Neural cell (in vitro differentiated cells): ENCODE data around the gene FAM20C. TPM values are rescaled to one million over a fixed set of nuclear protein-coding genes. Genes with fewer than 3 reads are reported as not detected.

Source experiments
- H2AFZ ChIP-seq: fragments of 200-600, 300-800 bp; sonication (generic), shearing (Covaris generic); 2 replicates; pipeline ENCODE4 v1.6.0; 2014; ENCODE audit warnings: low read depth, mild to moderate bottlenecking, antibody characterized with exemption, low read length, moderate library complexity
- H3F3A ChIP-seq: fragments of 200-600 bp; shearing (Covaris generic); 2 replicates; pipeline ENCODE4 v1.6.1; 2016; ENCODE audit warnings: mild to moderate bottlenecking, moderate library complexity, mixed read lengths, antibody characterized with exemption, low read length; ENCODE audit not compliant: insufficient read depth, poor library complexity, severe bottlenecking
- H3K27ac ChIP-seq: fragments of 200-600, 300-800 bp; sonication (generic), shearing (Covaris generic); 2 replicates; pipeline ENCODE4 v1.5.1; 2014; ENCODE audit warnings: mild to moderate bottlenecking, low read length, moderate library complexity
- H3K27me3 ChIP-seq: fragments of 300-800, 200-600 bp; sonication (generic), shearing (Covaris generic); 2 replicates; pipeline ENCODE4 v1.6.0; 2014; ENCODE audit warnings: mild to moderate bottlenecking, low read depth, low read length, moderate library complexity; ENCODE audit not compliant: insufficient read depth
- H3K36me3 ChIP-seq: fragments of 300-800, 200-600 bp; sonication (generic), shearing (Covaris generic); 2 replicates; pipeline ENCODE4 v1.5.1; 2014; ENCODE audit warnings: mild to moderate bottlenecking, antibody characterized with exemption, low read length, moderate library complexity; ENCODE audit not compliant: insufficient read depth
- H3K4me2 ChIP-seq: fragments of 300-800, 200-600 bp; sonication (generic), shearing (Covaris generic); 2 replicates; pipeline ENCODE4 v1.6.0; 2014; ENCODE audit warnings: mild to moderate bottlenecking, low read length
- H3K4me3 ChIP-seq: fragments of 300-800, 200-600 bp; sonication (generic), shearing (Covaris generic); 2 replicates; pipeline ENCODE4 v1.5.1; 2014; ENCODE audit warnings: mild to moderate bottlenecking, low read length, moderate library complexity
- H3K79me2 ChIP-seq: fragments of 200-600 bp; shearing (Covaris generic); replicated peaks from 2 replicates; pipeline ENCODE4 v1.6.0; 2014; ENCODE audit warnings: mild to moderate bottlenecking, low read length, moderate library complexity; ENCODE audit not compliant: insufficient read depth
- H3K9ac ChIP-seq: fragments of 300-800, 200-600 bp; sonication (generic), shearing (Covaris generic); 2 replicates; pipeline ENCODE4 v1.6.1; 2016; ENCODE audit warnings: mild to moderate bottlenecking, low read length, mixed read lengths
- H3K9me2 ChIP-seq: fragments of 200-600 bp; shearing (Covaris generic); 2 replicates; pipeline ENCODE4 v1.6.1; 2016; ENCODE audit warnings: mild to moderate bottlenecking, low read length, mixed read lengths; ENCODE audit not compliant: insufficient read depth
- H3K9me3 ChIP-seq: fragments of 200-600, 300-800 bp; sonication (generic), shearing (Covaris generic); 2 replicates; pipeline ENCODE4 v1.6.1; 2016; ENCODE audit warnings: mild to moderate bottlenecking, mixed run types, low read length, moderate library complexity, mixed read lengths
- H4K20me1 ChIP-seq: fragments of 200-600 bp; shearing (Covaris generic); 2 replicates; pipeline ENCODE4 v1.6.1; 2016; ENCODE audit warnings: mild to moderate bottlenecking, mixed run types; ENCODE audit not compliant: insufficient read depth
- CTCF ChIP-seq: fragments of 450-650 bp; IDR thresholded peaks from 2 replicates; pipeline ENCODE4 v1.5.1; 2014; ENCODE audit warnings: antibody characterized with exemption, mild to moderate bottlenecking, moderate library complexity; ENCODE audit not compliant: poor library complexity, severe bottlenecking
- EP300 ChIP-seq: fragments of 450-650 bp; conservative IDR thresholded peaks from 2 replicates; pipeline ENCODE4 v1.6.1; 2014; ENCODE audit warnings: antibody characterized with exemption, mild to moderate bottlenecking, moderate library complexity; ENCODE audit not compliant: poor library complexity, severe bottlenecking
- EZH2 ChIP-seq: fragments of 200-600, 300-800 bp; shearing (Covaris generic), sonication (generic); IDR thresholded peaks from 2 replicates; pipeline ENCODE4 v1.6.1; 2014; ENCODE audit warnings: antibody characterized with exemption, low read length, borderline replicate concordance, mild to moderate bottlenecking; ENCODE audit not compliant: insufficient read depth, poor library complexity, severe bottlenecking
- MXI1 ChIP-seq: fragments of 450-650 bp; conservative IDR thresholded peaks from 2 replicates; pipeline ENCODE4 v1.6.1; 2014; ENCODE audit warnings: antibody characterized with exemption, mild to moderate bottlenecking; ENCODE audit not compliant: poor library complexity, severe bottlenecking
- POLR2AphosphoS5 ChIP-seq: IDR thresholded peaks from 2 replicates; pipeline ENCODE4 v1.6.1; 2012
- RAD21 ChIP-seq: fragments of 450-650 bp; conservative IDR thresholded peaks from 2 replicates; pipeline ENCODE4 v1.6.1; 2014; ENCODE audit warnings: antibody characterized with exemption, mild to moderate bottlenecking, moderate library complexity
- REST ChIP-seq: IDR thresholded peaks from 2 replicates; pipeline ENCODE4 v1.6.1; 2012; ENCODE audit warnings: borderline replicate concordance
- SMC3 ChIP-seq: fragments of 450-650 bp; conservative IDR thresholded peaks from 2 replicates; pipeline ENCODE4 v1.6.1; 2014; ENCODE audit warnings: antibody characterized with exemption, mild to moderate bottlenecking, moderate library complexity; ENCODE audit not compliant: poor library complexity
- TAF1 ChIP-seq: IDR thresholded peaks from 2 replicates; pipeline ENCODE4 v1.6.1; 2012; ENCODE audit warnings: low read depth
- polyA plus RNA-seq: library from polyadenylated mRNA; depleted of rRNA; stranded (reverse); fragments of >200 nt; gene quantifications from 2 replicates; pipeline ENCODE4 v1.2.3, GENCODE V29; 2014

The FAM20C gene
- polyA plus RNA-seq, 1 donor from 2014 or later: 22.7 TPM

DNA sequence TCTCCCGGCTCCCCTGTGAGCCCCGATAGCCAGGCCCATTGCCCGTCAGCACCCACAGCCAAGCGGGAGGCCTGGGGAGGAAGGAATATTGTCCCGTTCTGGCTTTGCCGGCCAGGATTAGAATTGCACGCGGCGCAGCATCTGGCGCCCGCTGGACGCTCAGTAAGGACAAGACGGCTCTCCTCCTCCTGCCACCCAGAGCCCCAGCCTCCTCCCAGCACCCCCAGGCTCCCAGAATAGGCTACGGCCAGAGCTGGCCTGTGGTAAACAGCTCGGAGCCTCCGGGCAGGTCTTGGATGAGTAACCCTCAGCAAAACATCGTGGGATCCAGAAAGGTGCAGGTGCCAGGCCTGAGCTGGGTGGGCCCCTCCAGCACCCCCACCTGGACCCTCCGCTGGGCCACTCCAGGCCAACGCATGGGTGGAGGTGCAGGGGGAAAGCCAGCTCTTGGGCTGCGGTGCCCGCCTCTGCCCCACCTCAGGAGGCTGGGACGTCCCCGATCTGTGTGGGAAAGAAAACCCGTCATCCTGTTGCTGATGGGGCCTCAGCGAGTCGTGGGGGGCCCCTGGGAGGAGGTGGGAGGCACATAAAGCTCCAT, 5.8 kb upstream of the FAM20C start:
- H3K4me3 ChIP-seq: no peak overlapping the region
- H4K20me1 ChIP-seq: no peaks in the 10 kb centered on the region
- no peak overlapping the region for H3K27ac ChIP-seq
- no peaks in the 10 kb centered on the region for H3K9me2 ChIP-seq
- H3K36me3 ChIP-seq: no peaks in the 10 kb centered on the region
- H3K27me3 ChIP-seq: no peaks in the 10 kb centered on the region
- no peak for TF ChIP-seq SMC3
- no peak for TF ChIP-seq POLR2AphosphoS5
- TF ChIP-seq CTCF: no peak
- no peak for TF ChIP-seq EP300
- H3F3A ChIP-seq: no peaks in the 10 kb centered on the region
- no peak overlapping the region for H2AFZ ChIP-seq
- peaks cover 11% of the 10 kb centered on the region for H3K79me2 ChIP-seq
- no peak overlapping the region for H3K4me2 ChIP-seq
- H3K9me3 ChIP-seq: no peaks in the 10 kb centered on the region
- H3K9ac ChIP-seq: no peak overlapping the region

GRCh38 chr7:187227-187927, 5.0 kb upstream of the FAM20C start:
- Histone ChIP-seq H3F3A (no peaks in the 10 kb centered on the region), H3K4me2 (no peak overlapping the region), H3K9ac (no peak overlapping the region), H3K27me3 (no peaks in the 10 kb centered on the region), H4K20me1 (no peaks in the 10 kb centered on the region), H3K9me3 (no peaks in the 10 kb centered on the region), H3K36me3 (no peaks in the 10 kb centered on the region), H3K4me3 (no peak overlapping the region), H3K79me2 (peaks cover 11% of the 10 kb centered on the region), H3K9me2 (no peaks in the 10 kb centered on the region), H3K27ac (no peak overlapping the region), H2AFZ (no peak overlapping the region)
- no peak for TF ChIP-seq REST

- no peak overlapping the region for H2AFZ ChIP-seq
- H3K9ac ChIP-seq: no peak overlapping the region
- no peaks in the 10 kb centered on the region for H3K27me3 ChIP-seq
- no peaks in the 10 kb centered on the region for H3F3A ChIP-seq
- H3K36me3 ChIP-seq: no peaks in the 10 kb centered on the region
- H3K9me2 ChIP-seq: no peaks in the 10 kb centered on the region
- TF ChIP-seq EZH2 (no peak), RAD21 (no peak), REST (no peak), POLR2AphosphoS5 (no peak), SMC3 (no peak), EP300 (no peak), MXI1 (no peak), CTCF (no peak), TAF1 (no peak)
- H3K27ac ChIP-seq: no peak overlapping the region
- no peak overlapping the region for H3K4me3 ChIP-seq
- no peaks in the 10 kb centered on the region for H3K9me3 ChIP-seq
- peaks cover 11% of the 10 kb centered on the region for H3K79me2 ChIP-seq
- H3K4me2 ChIP-seq: no peak overlapping the region
- H4K20me1 ChIP-seq: no peaks in the 10 kb centered on the region
Observed at GRCh38 chr7:188174-188573, 4.2 kb upstream of the FAM20C start.
